Liver (tissue), 9 donors: ENCODE results near the gene GUCA1A. TPM values are rescaled to one million over a fixed set of nuclear protein-coding genes. Genes with fewer than 3 reads are reported as not detected.

ENCODE experiments used
- DNase-seq: peaks from one replicate; pipeline ENCODE4 v3.0.0-alpha.2; 2017; ENCODE audit warnings: low spot score
- H3K27ac ChIP-seq, 2 donors: one replicate each; pipeline ENCODE4 v1.7.0; 2013; ENCODE audit warnings: inconsistent platforms in 2 of 2, low read length in 2 of 2, control low read depth in 1 of 2, low read depth in 1 of 2, mild to moderate bottlenecking in 1 of 2
- H3K27me3 ChIP-seq, 4 donors: one replicate each; pipeline versions ENCODE4 v1.6.1 to v1.7.0; 2013; ENCODE audit warnings: low read length in 3 of 4, inconsistent platforms in 1 of 4, mild to moderate bottlenecking in 1 of 4, moderate library complexity in 1 of 4; ENCODE audit not compliant: control insufficient read depth in 4 of 4, insufficient read depth in 4 of 4
- H3K36me3 ChIP-seq, 4 donors: one replicate each; pipeline versions ENCODE4 v1.6.1 to v1.7.0; 2013; ENCODE audit warnings: low read length in 3 of 4, mild to moderate bottlenecking in 3 of 4, low read depth in 1 of 4, moderate library complexity in 1 of 4; ENCODE audit not compliant: control insufficient read depth in 4 of 4, insufficient read depth in 3 of 4
- H3K4me1 ChIP-seq, 4 donors: one replicate each; pipeline versions ENCODE4 v1.6.1 to v1.7.0; 2013; ENCODE audit warnings: low read length in 3 of 4, mild to moderate bottlenecking in 3 of 4, moderate library complexity in 1 of 4; ENCODE audit not compliant: control insufficient read depth in 4 of 4, insufficient read depth in 4 of 4
- H3K4me3 ChIP-seq, 3 donors: one replicate each; pipeline versions ENCODE4 v1.6.1 to v1.7.0; 2013; ENCODE audit warnings: low read length in 3 of 3, control low read depth in 1 of 3, low read depth in 1 of 3, mild to moderate bottlenecking in 1 of 3
- H3K9ac ChIP-seq, 2 donors: one replicate each; pipeline ENCODE4 v1.7.0; 2013; ENCODE audit warnings: low read length in 2 of 2, mild to moderate bottlenecking in 2 of 2, moderate library complexity in 2 of 2, control low read depth in 1 of 2, low read depth in 1 of 2
- H3K9me3 ChIP-seq, 4 donors: one replicate each; pipeline versions ENCODE4 v1.6.1 to v1.7.0; 2013; ENCODE audit warnings: low read length in 3 of 4; ENCODE audit not compliant: control insufficient read depth in 4 of 4
- ATF3 ChIP-seq: IDR thresholded peaks from 2 replicates; pipeline ENCODE4 v1.6.1; 2016; ENCODE audit warnings: antibody characterized with exemption
- CTCF ChIP-seq: fragments of 150-350 bp; IDR thresholded peaks from 2 replicates; pipeline ENCODE4 v1.5.1; 2017; ENCODE audit warnings: improper control_type of control experiment, low read depth, low read length; ENCODE audit not compliant: missing input control
- EGR1 ChIP-seq, 2 donors: IDR thresholded peaks; 2 replicates each; pipeline ENCODE4 v1.6.1; 2016 to 2018; ENCODE audit warnings: antibody characterized with exemption in 2 of 2, low read depth in 2 of 2
- FOXA1 ChIP-seq: IDR thresholded peaks from 2 replicates; pipeline ENCODE4 v1.6.1; 2016; ENCODE audit warnings: antibody characterized with exemption
- FOXA2 ChIP-seq: IDR thresholded peaks from 2 replicates; pipeline ENCODE4 v1.6.1; 2016; ENCODE audit warnings: antibody characterized with exemption
- GABPA ChIP-seq, 2 donors: IDR thresholded peaks in 1 of 2; conservative IDR thresholded peaks in 1 of 2; 2 replicates each; pipeline ENCODE4 v1.6.1; 2016; ENCODE audit warnings: antibody characterized with exemption in 2 of 2, mild to moderate bottlenecking in 1 of 2, moderate library complexity in 1 of 2
- JUND ChIP-seq, 2 donors: IDR thresholded peaks; 2 replicates each; pipeline ENCODE4 v1.6.1; 2016; ENCODE audit warnings: antibody characterized with exemption in 2 of 2
- NR2F2 ChIP-seq: IDR thresholded peaks from 2 replicates; pipeline ENCODE4 v1.6.1; 2016; ENCODE audit warnings: antibody characterized with exemption
- RAD21 ChIP-seq, 2 donors: IDR thresholded peaks; 2 replicates each; pipeline ENCODE4 v1.6.1; 2016; ENCODE audit warnings: antibody characterized with exemption in 2 of 2, mild to moderate bottlenecking in 2 of 2
- REST ChIP-seq: IDR thresholded peaks from 2 replicates; pipeline ENCODE4 v1.6.1; 2016; ENCODE audit warnings: antibody characterized with exemption, mild to moderate bottlenecking
- SP1 ChIP-seq: IDR thresholded peaks from 2 replicates; pipeline ENCODE4 v1.6.1; 2018; ENCODE audit warnings: antibody characterized with exemption, mild to moderate bottlenecking
- TAF1 ChIP-seq: conservative IDR thresholded peaks from 2 replicates; pipeline ENCODE4 v1.6.1; 2016; ENCODE audit warnings: antibody characterized with exemption, mild to moderate bottlenecking
- YY1 ChIP-seq: IDR thresholded peaks from 2 replicates; pipeline ENCODE4 v1.6.1; 2016; ENCODE audit warnings: antibody characterized with exemption, mild to moderate bottlenecking
- WGBS: extraction: QIAGEN DNeasy Blood & Tissue Kit; methylation state at CpG from one replicate; pipeline ENCODE4 v1.1.7; 2013; 5-methylcytosine and 5-hydroxymethylcytosine counted together
- polyA plus RNA-seq, 2 donors: library from polyadenylated mRNA; stranded (reverse) in 1 of 2; unstranded in 1 of 2; fragments of 200-250 nt in 1 of 2; fragments of >200 nt in 1 of 2; fragmentation: Nextera tagmentation in 1 of 2; extraction: Ambion mirVana in 1 of 2; gene quantifications; one replicate each; pipeline versions ENCODE4 v1.2.1 to v1.2.3, GENCODE V29; 2013 to 2015
- total RNA-seq, 2 donors: library from RNA; depleted of rRNA; stranded (reverse); fragments of >200 nt; gene quantifications; one replicate each; pipeline ENCODE4 v1.2.3, GENCODE V29; 2014
- TF ChIP-seq, protein P1 (sequence below): IDR thresholded peaks from 2 replicates; pipeline ENCODE4 v1.6.1; 2016; ENCODE audit warnings: antibody characterized with exemption
- donor health status: healthy.
- donor health status: healthy.
- donor health status: healthy.
- donor health status: healthy.
- donor health status: healthy.

The GUCA1A gene
- total and polyA plus RNA-seq, 4 donors, result not detected

DNA sequence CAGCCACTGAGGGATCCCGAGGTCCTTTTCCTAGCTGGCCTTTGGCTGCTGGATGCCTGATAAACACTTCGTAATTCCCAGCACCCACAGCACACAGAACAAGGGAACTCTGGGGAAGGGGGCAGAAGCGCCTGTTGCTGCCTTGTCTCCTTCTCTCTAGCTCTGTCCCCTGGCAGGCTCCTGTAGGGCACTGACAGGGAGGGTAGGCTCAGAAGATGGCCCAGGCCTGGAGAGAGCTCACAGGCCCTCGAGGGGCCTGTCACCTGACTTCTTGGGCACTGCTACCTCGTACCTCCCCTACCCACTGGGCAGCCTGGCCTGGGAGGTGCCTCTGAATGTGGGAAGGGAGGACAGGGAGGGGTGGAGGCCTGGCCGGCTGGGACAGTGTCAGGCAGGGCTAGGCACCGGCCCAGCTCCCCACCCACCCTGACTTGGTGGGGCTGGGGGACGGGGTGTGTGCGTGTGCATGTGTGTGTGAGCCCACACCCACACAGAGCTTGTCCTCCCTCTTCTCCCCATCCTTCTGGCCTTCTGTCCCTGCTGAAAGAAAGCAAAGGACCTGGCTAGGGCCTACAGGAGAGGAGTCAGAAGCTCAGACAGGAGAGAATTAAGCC is 48.8 kb upstream of the GUCA1A start (continued):
- TF ChIP-seq ATF3, result no peak
- TF ChIP-seq SP1, result no peak
- TF ChIP-seq, protein P1, sequence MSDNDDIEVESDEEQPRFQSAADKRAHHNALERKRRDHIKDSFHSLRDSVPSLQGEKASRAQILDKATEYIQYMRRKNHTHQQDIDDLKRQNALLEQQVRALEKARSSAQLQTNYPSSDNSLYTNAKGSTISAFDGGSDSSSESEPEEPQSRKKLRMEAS, result no peak
- no peak for TF ChIP-seq FOXA1
- TF ChIP-seq NR2F2, result no peak
- no peak for TF ChIP-seq GABPA (IDR thresholded peaks at IDR 0.05 in 1 of 2, conservative IDR thresholded peaks at IDR 0.05 in 1 of 2)
- TF ChIP-seq EGR1 (IDR thresholded peaks at IDR 0.05; ENCODE audit: low read depth in 2 of 2), result no peak
- no peak for TF ChIP-seq CTCF

- DNase-seq, result no peak
- WGBS, result 86% methylated on average over 14 of the region's 14 CpGs
- no peak overlapping the region for H3K9ac ChIP-seq
- H3K36me3 ChIP-seq, result no peaks in the 10 kb centered on the region
- no peaks in the 10 kb centered on the region for H3K27me3 ChIP-seq
- no peaks in the 10 kb centered on the region for H3K4me1 ChIP-seq
- no peak overlapping the region for H3K4me3 ChIP-seq
- TF ChIP-seq CTCF (no peak), JUND (IDR thresholded peaks at IDR 0.05) (no peak), RAD21 (IDR thresholded peaks at IDR 0.05) (no peak), ATF3 (no peak), EGR1 (IDR thresholded peaks at IDR 0.05; ENCODE audit: low read depth in 2 of 2) (no peak), FOXA2 (no peak), FOXA1 (no peak), SP1 (no peak), YY1 (no peak), REST (no peak), TAF1 (no peak)
- H3K9me3 ChIP-seq, result no peaks in the 10 kb centered on the region
- H3K27ac ChIP-seq, result no peak overlapping the region
These were observed 47.9 kb upstream of the GUCA1A start for GRCh38 chr6:42125231-42125630.
